Measurements from ENCODE around the gene WNT9B. TPM values are rescaled to one million over a fixed set of nuclear protein-coding genes. Genes with fewer than 3 reads are reported as not detected.
A peak's percentile ranks its signal among the peaks of the same experiment; 100 is the strongest.
"Not testable (repeated sequence)": the region's sequence is repeated elsewhere in the genome, so short reads cannot be mapped to it uniquely, and the experiment has no call there.

The WNT9B gene
- polyA plus RNA-seq, 3 donors from 2014 or later, result not detected

DNA sequence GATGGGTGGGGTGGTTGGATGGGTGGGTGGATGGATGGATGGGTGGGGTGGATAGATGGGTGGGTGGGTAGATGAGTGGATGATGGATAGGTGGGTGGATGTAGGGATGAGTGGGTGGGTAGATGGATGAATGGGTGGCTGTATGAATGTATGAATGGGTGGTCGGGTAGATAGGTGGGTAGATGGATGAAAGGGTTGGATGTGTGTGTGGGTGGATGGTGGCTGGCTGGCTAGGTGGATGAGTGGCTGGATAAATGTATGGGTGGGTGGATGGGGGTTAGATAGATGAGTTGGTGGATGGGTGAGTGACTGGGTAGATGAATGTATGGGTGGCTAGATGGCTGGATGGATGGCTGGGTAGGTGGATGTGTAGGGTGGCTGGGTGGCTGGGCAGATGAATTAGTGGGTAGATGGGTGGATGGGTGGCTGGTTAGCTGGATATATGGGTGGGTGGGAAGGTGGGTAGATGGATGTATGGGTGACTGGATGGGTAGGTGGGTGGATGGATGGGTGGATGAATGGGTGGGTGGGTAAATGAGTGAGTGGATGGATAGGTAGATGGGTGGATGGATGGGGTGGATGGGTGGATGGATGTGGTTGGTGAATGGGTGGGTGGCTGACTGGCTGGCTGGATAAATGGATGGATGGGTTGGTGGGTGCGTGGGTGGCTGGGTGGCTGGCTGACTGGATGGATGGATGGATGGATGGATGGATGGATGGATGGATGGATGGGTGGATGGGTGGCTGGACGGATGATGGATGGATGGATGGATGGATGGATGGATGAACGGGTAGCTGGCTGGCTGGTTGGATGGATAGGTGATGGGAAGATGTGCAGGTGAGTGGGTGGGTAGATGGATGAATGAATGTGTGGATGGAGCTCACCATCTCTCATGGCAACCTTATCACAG, 52.6 kb downstream of the WNT9B start:
- no peak overlapping the region for H3K4me3 Mint-ChIP-seq
- H3K36me3 Mint-ChIP-seq, result no peaks in the 10 kb centered on the region
- no peak for DNase-seq
- H3K4me1 Mint-ChIP-seq, result peaks cover 0 to 4% of the 10 kb centered on the region in 2 donors
- no peaks in the 10 kb centered on the region for H3K9me3 Mint-ChIP-seq
- H3K27ac Mint-ChIP-seq, result no peak overlapping the region
- peaks cover 2 to 8% (median 5%) of the 10 kb centered on the region in 3 donors for H3K27me3 Mint-ChIP-seq (ENCODE audit: low read depth in 3 of 3)

GRCh38 chr17:46908068-46908737, 56.8 kb downstream of the WNT9B start:
- DNase-seq, result no peak
- no peaks in the 10 kb centered on the region for H3K9me3 Mint-ChIP-seq
- peaks cover 3 to 12% (median 6%) of the 10 kb centered on the region in 3 donors for H3K27me3 Mint-ChIP-seq (ENCODE audit: low read depth in 3 of 3)
- peaks cover 0 to 4% of the 10 kb centered on the region in 2 donors for H3K4me1 Mint-ChIP-seq
- no peak overlapping the region for H3K4me3 Mint-ChIP-seq
- no peaks in the 10 kb centered on the region for H3K36me3 Mint-ChIP-seq
- no peak overlapping the region for H3K27ac Mint-ChIP-seq

DNA sequence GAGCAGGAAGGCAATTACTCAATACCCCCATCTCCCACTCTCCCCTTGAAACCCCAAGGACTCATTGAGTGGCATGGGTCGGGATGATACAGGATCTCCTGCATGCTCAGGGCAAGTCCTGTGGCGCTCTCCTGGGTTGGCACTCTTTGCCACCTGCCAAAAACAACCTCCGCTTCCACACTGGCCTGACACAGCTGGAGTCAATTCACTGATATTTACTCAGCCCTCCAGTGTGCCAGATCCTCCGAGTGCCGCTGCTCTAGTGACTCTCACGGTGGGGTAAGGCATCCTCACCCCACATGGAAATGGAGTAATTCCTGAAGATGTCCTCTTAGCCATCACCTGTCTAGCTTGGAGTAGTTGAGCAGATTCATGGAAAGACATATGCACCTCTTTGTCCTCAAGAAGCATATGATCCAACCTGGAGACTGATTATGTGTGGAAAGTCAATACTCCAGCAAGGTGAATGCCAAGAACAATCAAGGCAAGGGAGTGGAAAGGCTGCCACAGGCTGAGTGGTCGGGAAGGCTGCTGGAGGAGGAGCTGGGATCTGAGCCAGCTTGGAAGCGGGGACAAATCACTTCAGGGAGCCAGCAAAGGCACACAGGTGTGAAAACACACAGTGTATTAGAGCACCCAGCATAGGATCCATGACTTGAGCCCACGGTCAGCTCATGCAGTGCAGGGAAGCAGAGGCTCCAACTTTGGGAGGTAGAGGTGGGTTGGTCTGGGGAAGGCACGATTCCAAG, 59.0 kb downstream of the WNT9B start:
- Mint-ChIP-seq H3K27ac (no peak overlapping the region), H3K4me3 (no peak overlapping the region), H3K9me3 (no peaks in the 10 kb centered on the region), H3K4me1 (peaks cover 0 to 4% of the 10 kb centered on the region in 2 donors), H3K36me3 (no peaks in the 10 kb centered on the region), H3K27me3 (ENCODE audit: low read depth in 3 of 3) (peaks cover 3 to 12% (median 6%) of the 10 kb centered on the region in 3 donors)
- DNase-seq, result no peak

DNA sequence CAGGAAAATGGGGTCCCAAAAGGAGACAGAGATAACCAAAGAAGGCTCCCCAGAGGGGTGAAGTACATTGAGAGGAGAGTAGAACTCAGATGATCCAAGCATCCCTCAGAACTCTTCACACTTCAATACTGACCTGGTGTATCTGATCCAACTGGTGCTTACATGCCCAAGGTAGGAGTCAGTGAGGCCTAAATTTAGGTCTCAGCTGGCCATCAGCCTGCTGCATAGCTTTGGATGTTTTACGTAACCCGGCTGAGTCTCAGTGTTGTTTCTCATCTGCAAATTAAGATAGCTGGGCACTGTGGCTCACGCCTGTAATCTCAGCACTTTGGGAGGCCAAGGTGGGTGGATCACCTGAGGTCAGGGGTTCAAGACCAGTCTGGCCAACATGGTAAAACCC, 59.9 kb downstream of the WNT9B start:
- no peaks in the 10 kb centered on the region for H3K36me3 Mint-ChIP-seq
- peaks cover 3 to 11% (median 6%) of the 10 kb centered on the region in 3 donors for H3K27me3 Mint-ChIP-seq (ENCODE audit: low read depth in 3 of 3)
- H3K9me3 Mint-ChIP-seq, result no peaks in the 10 kb centered on the region
- no peaks in the 10 kb centered on the region for H3K4me1 Mint-ChIP-seq
- H3K4me3 Mint-ChIP-seq, result no peak overlapping the region
- H3K27ac Mint-ChIP-seq, result no peak overlapping the region
- no peak for DNase-seq

DNA sequence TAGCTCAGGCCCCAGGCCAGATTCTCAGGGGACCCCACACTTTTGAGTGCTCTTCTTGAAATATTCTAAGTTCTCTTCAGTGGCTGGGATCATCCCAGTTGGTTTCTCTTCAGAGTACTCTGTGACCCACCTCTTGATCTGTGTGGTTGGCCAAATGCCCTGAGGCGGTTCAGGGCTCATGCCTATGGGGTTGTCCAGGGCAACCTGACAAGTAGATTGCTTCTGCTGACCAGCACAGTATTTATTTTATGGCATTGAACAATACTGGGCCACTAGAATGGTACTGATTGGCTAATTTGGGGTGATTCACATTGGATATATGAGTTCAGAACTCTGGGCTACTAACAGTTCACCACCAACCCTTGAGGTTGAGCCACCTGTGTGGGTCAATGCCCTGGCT, 64.2 kb downstream of the WNT9B start:
- Mint-ChIP-seq H3K27me3 (ENCODE audit: low read depth in 3 of 3) (peaks cover 0 to 9% (median 4%) of the 10 kb centered on the region in 3 donors), H3K4me3 (no peak overlapping the region), H3K36me3 (no peaks in the 10 kb centered on the region), H3K27ac (no peak overlapping the region), H3K9me3 (no peaks in the 10 kb centered on the region), H3K4me1 (no peaks in the 10 kb centered on the region)
- no peak for DNase-seq

- Mint-ChIP-seq H3K4me1 (no peaks in the 10 kb centered on the region), H3K9me3 (no peaks in the 10 kb centered on the region), H3K36me3 (no peaks in the 10 kb centered on the region), H3K27me3 (ENCODE audit: low read depth in 3 of 3) (peaks cover 0 to 4% (median 4%) of the 10 kb centered on the region in 3 donors), H3K27ac (no peak overlapping the region), H3K4me3 (no peak overlapping the region)
- DNase-seq, result no peak
Measured at GRCh38 chr17:46916211-46916610, 64.8 kb downstream of the WNT9B start.

DNA sequence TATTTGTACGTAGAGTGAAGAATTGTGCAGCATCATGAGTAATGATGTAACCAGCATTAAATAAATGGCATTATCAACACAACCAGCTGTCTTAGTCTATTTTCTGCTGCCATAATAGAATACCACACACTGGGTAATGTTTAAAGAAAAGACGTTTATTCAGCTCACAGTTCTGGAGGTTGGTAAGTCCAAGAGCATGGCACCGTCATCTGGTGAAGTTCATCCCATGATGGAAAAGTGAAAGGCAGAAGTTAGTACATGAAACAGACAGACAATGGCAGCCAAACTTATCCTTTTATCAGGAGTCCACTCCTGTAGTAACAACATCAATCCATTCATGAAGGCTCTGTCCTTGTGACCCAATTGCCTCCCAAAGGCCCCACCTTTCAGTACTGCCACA, 65.2 kb downstream of the WNT9B start:
- no peak overlapping the region for H3K4me3 Mint-ChIP-seq

GRCh38 chr17:46917041-46917440, 65.7 kb downstream of the WNT9B start:
- H3K36me3 Mint-ChIP-seq, result no peaks in the 10 kb centered on the region
- DNase-seq, result no peak
- H3K4me1 Mint-ChIP-seq, result peaks cover 4% of the 10 kb centered on the region in 2 donors
- no peaks in the 10 kb centered on the region for H3K9me3 Mint-ChIP-seq
- no peak overlapping the region for H3K27ac Mint-ChIP-seq
- H3K4me3 Mint-ChIP-seq, result no peak overlapping the region
- peaks cover 0 to 4% (median 2%) of the 10 kb centered on the region in 3 donors for H3K27me3 Mint-ChIP-seq (ENCODE audit: low read depth in 3 of 3)

More for the DNA sequence above, 65.2 kb downstream of the WNT9B start:
- H3K27ac Mint-ChIP-seq, result no peak overlapping the region
- no peak for DNase-seq
- H3K27me3 Mint-ChIP-seq (ENCODE audit: low read depth in 3 of 3), result peaks cover 0 to 4% (median 4%) of the 10 kb centered on the region in 3 donors
- no peaks in the 10 kb centered on the region for H3K4me1 Mint-ChIP-seq
- H3K9me3 Mint-ChIP-seq, result no peaks in the 10 kb centered on the region
- no peaks in the 10 kb centered on the region for H3K36me3 Mint-ChIP-seq

DNA sequence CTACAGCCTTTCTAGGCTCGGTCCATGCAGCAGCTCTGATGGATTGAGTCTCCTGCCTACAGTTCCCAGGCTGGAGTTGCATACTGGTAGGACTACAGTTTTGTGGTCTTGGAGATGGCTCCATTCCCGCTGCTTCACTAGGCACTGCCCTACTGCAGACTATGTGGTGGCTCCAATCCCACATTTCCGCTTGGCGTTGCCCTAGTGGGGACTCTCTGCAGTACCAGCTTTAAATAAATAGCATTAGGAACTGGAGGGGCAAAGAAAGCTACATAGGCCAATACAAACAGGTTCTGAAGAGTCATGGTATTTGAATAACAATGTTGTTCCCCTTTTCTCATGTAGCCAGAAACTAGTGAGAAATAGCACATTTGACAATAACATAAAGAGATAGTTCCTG, 66.1 kb downstream of the WNT9B start:
- no peaks in the 10 kb centered on the region for H3K9me3 Mint-ChIP-seq
- H3K4me3 Mint-ChIP-seq, result no peak overlapping the region
- H3K27me3 Mint-ChIP-seq (ENCODE audit: low read depth in 3 of 3), result peaks cover 0 to 2% (median 0%) of the 10 kb centered on the region in 3 donors
- H3K27ac Mint-ChIP-seq, result no peak overlapping the region
- H3K4me1 Mint-ChIP-seq, result peaks cover 6 to 8% of the 10 kb centered on the region in 2 donors
- no peaks in the 10 kb centered on the region for H3K36me3 Mint-ChIP-seq
- no peak for DNase-seq

GRCh38 chr17:46921962-46922361, 70.6 kb downstream of the WNT9B start:
- H3K4me1 Mint-ChIP-seq, result peaks cover 45 to 53% of the 10 kb centered on the region in 2 donors
- not testable (repeated sequence) for H3K9me3 Mint-ChIP-seq, DNase-seq

GRCh38 chr17:46922487-46922803, 71.1 kb downstream of the WNT9B start:
- Mint-ChIP-seq H3K4me1 (peaks cover 49 to 58% of the 10 kb centered on the region in 2 donors), H3K9me3 (no peaks in the 10 kb centered on the region), H3K4me3 (peak overlapping the region; percentile 86 to 93 (median 90)), H3K27me3 (ENCODE audit: low read depth in 3 of 3) (peaks cover 0 to 2% (median 0%) of the 10 kb centered on the region in 3 donors), H3K27ac (peak overlapping the region; percentile 98 to 100 (median 99)), H3K36me3 (no peaks in the 10 kb centered on the region)
- DNase-seq, result no peak

More at GRCh38 chr17:46921962-46922361, 70.6 kb downstream of the WNT9B start:
- peak overlapping the region in 5 of 6 donors; percentile 64 to 100 (median 91) for H3K27ac Mint-ChIP-seq
- H3K36me3 Mint-ChIP-seq; H3K27me3 Mint-ChIP-seq (ENCODE audit: low read depth in 3 of 3): not testable (repeated sequence)
- peak overlapping the region; percentile 72 to 86 (median 82) for H3K4me3 Mint-ChIP-seq

GRCh38 chr17:46922804-46923635, 71.6 kb downstream of the WNT9B start, which contains the start of gene GOSR2:
GOSR2 (plus strand) TSS chr17:46923160; CDS start chr17:46923193, 33 bp downstream.
- Mint-ChIP-seq H3K9me3 (no peaks in the 10 kb centered on the region), H3K4me1 (peaks cover 54 to 63% of the 10 kb centered on the region in 2 donors), H3K4me3 (peak within 1 kb of the TSS; percentile 86 to 93 (median 90))

More at GRCh38 chr17:46922804-46923635, 71.6 kb downstream of the WNT9B start, which contains the start of gene GOSR2:
- Mint-ChIP-seq H3K27ac (peak within 1 kb of the TSS; percentile 98 to 100 (median 99)), H3K36me3 (no peaks in the 10 kb centered on the region), H3K27me3 (ENCODE audit: low read depth in 3 of 3) (peaks cover 0 to 2% (median 0%) of the 10 kb centered on the region in 3 donors)
- DNase-seq, result peak; percentile 91 to 94 (median 93)

Data from immature natural killer cell (primary cell).